GM20431 (cell line): ENCODE results near the gene PACRGL.
"Not testable (repeated sequence)": the region's sequence is repeated elsewhere in the genome, so short reads cannot be mapped to it uniquely, and the experiment has no call there.

Experiments
- in situ Hi-C: fragments of 300-500 bp; cut with MseI, MboI; formaldehyde crosslinking; loops from one replicate; pipeline ENCODE4 v1.15.0; 2020; ENCODE audit warnings: low sequenced_read_pairs; ENCODE audit not compliant: unreplicated experiment

PACRGL gene

DNA sequence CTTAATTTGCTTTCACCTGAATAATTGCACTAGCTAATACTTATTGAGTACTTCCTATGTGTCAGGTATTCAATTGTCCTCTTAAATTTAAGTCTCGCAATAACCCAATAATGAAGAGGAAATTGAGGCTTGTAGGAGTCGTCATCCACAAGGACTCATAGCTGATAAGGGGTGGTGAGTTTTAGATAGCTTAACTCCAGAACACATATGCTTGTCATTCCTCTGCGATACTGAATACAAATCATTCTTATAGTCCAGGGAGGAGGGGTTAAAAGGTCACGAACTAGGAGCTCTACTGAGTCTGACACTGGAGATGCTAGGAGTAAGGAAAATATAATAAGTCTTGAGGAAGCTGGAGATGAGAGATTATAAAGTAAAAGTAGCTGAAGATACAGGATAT is 1.4 kb upstream of the PACRGL start:
- in situ Hi-C loops: loop anchor here (25.0 kb wide), 1 partner anchor 262 kb away; no protein-coding TSS in a partner anchor

DNA sequence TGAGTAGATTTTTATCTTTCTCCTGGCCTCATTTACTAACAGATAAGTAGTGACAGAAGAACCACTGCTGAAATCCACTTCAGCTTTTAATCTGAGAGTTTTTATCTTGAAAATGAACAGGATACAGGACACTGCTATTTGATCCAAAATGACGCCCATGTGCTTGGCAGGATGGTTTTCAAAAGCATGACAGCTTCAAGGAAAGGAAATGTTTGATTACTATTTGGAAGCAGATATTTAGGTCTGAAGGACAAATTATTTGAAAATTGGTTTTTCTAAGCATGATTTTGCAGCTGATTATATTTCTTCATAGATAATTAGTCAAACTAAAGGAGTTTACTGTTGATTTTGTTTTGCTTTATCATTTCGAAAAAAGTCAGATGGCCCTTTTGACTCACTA is 11.1 kb downstream of the PACRGL start:
- in situ Hi-C loops: no loop called here

DNA sequence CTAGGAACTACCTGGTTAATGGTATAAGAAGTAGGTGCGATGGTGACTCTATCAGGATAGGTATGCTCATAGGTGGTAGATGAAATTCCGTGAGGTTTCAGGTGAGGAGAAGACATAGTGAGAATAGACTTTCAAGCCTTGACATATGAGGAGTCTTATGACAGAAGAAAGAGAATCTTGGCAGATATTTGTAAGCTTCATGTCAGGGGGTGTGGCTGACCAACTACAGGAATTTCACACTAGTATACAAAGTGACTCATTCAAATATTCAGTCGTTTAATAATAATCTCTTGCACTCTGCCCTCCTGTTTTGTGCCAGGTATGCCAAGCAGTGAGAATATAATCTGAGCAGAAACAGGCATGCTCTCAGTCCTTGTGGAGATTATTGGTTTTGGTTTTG is 22.8 kb downstream of the PACRGL start:
- in situ Hi-C loops: no loop called here

DNA sequence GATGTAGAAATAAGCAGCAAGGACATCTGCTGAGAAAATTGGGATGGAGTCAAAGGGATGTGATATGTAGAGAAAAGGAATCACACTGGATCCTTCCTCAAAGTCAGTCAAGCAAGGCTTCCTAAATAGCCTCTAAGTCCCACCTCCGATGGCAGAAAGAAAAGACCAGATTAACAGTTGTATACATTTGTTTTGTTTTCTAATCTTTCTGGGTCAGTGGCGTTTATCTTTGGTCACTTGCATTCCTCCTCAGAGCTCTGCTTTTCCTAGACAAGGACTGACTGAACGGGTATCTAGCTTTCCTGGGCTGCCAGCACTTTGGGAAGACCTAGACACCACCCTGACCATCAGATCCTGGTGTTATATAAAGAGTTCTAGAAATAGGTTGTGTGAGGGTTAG is 23.2 kb downstream of the PACRGL start:
- in situ Hi-C loops: no loop called here

DNA sequence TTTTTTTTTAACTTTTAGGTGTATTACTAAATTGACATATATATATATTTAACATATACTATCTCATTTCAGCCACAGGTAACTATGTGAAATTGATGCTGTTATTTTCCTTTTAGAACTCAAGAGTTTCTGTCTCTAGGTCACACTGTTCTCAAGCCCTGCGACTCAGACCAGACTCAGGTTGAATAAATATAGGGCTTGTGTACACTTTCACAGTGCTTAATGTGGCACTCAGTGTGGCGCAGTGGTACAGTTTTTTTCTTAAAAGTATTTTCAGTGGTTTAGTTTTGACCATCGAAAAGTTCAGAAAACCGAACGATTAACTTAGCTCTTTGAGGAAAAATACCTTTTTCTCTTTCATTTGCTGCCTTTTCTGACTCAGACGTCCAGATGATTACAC is 24.7 kb downstream of the PACRGL start:
- in situ Hi-C loops: no loop called here

DNA sequence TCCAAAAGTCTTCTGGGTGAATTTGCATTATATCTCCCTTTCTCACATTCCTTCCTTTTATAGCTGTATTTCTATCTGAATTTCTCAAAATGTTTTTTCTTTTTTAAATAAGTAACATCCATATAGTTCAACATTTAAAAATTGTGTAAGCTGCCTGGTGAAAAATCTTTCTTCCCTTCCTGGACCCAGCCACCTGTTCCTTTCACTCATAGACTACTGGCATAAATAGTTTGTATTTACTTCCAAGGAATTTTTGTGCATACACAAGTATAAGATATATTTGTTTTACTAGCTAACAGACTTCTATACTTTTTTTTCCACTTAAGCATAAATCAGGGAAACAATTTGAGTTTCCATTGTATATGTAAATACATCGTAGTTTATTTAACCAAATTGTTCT is 35.7 kb downstream of the PACRGL start:
- in situ Hi-C loops: no loop called here

DNA sequence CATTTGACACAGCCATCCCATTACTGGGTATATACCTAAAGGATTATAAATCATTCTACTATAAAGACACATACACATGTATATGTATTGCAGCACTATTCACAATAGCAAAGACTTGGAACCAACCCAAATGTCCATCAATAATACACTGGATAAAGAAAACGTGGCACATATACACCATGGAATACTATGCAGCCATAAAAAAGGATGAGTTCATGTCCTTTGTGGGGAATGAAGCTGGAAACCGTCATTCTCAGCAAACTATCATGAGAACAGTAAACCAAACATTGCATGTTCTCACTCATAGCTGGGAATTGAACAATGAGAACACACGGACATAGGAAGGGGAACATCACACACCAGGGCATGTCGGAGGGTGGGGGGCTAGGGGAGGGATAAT is 45.7 kb downstream of the PACRGL start:
- in situ Hi-C loops: not testable (repeated sequence)

DNA sequence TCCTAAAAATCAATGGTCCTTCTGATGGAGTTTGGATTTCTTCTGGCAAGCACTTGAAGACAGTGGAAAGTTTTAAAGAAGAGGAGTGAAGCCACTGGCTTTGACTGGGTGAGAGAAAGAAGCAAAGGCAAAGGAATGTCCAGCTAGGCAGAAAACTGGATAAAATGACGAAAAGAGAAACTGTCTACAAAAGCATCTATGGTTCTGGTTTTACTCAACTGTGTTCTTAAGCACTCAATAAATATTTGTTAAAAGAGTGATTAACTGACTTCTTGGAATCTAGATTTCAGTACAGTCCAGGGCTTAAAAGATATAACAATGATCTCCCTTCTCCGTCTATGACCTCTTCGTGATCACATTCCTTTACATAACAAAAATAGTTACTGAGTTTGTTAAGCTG is 52.4 kb downstream of the PACRGL start:
- in situ Hi-C loops: no loop called here

DNA sequence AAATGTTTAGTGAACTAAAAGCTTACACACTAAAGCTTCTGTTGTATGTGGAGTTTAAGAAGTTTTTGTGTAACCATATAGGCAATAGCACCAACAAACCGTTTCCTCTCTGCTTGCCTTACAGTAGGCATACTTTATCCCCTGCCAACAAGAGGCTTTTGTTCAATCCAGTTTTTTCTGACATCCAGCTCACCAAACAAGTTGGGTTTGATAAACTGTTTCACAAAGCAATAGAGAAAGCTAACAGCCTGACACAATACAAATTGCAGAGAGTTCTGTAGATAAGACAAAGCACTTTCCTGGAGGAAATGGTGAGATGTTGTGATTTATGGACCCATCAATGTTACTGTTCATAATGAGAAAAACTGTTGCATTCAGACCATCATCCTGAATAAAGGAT is 53.8 kb downstream of the PACRGL start:
- in situ Hi-C loops: no loop called here

DNA sequence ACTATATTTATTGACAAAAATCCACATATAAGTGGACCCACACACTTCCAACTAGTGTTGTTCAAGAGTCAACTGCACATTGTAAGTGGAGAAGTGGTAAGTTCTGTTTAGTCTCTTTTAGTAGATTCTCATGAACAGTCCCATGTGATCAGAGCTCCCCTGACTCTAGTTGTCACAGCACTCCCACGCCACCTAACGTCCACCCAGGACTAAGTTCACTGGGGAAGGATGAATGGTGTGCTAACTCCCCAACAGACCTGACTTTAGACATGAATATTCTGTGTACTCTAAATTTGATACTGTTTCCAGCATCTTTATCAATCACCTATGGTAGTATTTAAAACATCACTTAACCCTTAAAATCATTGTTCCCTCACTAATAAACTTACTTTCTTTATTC is 59.8 kb downstream of the PACRGL start:
- in situ Hi-C loops: no loop called here

DNA sequence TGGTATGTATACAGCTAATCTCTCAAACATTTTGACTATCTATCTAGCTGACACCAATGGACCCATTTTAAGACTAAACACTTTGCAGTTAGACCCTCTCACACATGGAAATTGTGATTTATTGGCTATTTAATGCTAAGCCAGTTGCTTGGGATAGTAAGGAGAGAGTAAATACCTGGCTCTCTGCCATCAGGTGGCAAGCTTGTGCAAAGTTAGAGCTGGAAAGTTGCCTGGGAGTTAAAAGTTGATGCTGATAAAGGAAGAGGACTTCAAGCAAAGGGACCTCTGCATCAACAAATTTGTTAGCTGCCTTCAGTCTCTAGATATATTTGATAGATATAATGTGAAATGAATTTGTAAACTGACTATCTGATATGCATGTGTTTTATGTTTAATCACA is 61.1 kb downstream of the PACRGL start:
- in situ Hi-C loops: no loop called here

DNA sequence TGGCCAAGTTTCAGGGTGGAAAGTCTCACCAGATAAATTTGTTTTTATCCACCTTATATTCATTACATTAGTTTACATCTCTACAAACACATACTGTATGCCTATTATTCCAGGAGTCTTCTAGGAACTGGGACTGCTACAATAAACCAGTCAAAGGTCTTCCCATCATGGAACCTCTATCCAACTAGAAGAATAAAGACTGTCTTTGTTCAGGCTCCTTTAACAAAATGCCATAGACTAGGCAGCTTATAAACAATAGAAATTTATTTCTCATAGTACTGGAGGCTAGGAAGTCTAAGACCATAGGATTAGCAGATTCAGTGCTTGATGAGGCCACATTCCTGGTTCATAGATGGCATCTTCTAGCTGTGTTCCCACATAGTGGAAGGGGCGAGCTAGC is 61.6 kb downstream of the PACRGL start:
- in situ Hi-C loops: no loop called here

DNA sequence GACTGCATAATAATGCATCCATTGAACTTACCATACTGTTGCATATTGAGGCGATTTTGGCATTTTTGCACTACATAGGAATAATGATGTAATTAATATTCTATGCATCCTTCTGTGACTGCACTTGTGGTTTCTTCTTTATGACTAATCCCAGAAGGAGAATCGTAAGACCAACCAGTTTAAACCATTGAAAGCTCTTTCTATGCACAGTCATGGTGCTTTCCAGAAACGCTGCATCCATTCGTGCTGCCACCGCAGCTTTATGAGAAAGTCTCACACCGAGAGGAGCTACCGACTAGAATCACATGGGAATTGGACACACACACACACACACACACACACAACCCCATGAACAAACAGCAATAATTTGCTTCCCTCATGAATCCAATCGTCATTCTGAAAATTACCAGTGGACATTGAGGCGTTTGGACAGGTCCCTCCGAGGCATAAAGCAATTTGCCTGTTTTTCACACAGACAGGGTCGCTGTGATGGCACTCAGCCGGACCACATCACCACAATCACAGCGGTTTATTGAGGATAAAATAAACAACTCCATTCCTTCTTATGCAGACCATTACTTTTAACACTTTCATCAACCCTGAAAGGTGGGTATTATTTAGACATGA is 64.2 kb downstream of the PACRGL start:
- in situ Hi-C loops: no loop called here

DNA sequence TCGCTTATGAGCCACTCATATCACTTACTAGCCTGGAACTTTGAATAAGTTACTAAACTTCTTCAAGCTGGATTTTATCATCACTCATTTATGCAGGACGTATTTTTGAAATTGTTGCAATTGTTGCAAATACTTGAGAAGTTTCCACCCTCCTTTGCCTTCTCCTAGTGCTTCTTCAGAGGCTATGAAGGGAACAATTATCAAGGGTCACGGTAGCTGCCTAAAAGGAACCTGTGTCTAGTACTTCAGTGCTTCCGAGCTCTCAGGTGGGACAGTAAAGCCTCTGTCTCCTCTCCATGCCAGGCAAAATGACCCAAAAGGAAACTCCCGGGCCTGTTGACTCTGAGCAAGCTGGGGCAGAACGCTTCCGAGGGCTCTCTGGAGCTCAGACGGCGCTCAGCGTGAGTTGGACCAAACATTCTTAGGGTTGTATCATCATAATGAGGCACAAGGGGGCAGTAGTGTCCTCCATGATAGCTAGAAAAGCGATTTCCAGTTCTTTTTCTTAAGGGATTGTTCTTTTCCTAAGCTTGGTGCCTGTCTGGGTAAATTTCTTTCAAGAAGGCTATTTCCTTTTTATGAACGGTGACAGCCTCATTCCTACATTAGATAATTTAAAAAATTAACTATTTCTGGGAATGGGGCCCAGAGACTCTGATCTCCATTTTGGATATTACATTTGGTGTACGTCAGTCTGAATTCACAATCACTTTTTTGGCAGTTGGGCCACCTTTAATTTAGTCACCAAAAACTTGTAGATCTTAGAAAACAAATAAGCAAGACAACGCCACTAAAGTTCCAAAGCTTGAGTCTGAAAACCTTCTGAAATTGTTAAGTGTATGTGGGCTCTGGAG is 73.1 kb downstream of the PACRGL start:
- in situ Hi-C loops: no loop called here

DNA sequence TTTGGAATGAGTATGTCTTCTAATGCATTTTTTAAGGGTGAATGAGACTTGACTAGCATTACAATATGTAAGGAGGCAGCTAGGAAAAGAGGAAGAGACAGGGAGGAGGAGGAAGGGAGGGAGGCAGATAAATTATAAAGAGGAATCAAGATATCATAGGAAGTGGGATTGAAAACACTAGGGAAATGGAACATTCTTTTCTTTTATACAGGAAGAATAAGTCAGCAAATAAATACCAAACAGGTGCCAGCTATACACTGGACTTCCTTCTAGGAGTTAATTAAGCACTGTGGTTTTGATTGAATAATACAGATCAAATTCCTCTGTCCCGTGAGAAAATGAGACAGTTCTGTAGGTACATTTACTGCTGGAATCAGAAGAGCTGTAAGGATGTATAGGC is 78.6 kb downstream of the PACRGL start:
- in situ Hi-C loops: loop anchor here (25.0 kb wide), 1 partner anchor 983 kb away; no protein-coding TSS in a partner anchor

DNA sequence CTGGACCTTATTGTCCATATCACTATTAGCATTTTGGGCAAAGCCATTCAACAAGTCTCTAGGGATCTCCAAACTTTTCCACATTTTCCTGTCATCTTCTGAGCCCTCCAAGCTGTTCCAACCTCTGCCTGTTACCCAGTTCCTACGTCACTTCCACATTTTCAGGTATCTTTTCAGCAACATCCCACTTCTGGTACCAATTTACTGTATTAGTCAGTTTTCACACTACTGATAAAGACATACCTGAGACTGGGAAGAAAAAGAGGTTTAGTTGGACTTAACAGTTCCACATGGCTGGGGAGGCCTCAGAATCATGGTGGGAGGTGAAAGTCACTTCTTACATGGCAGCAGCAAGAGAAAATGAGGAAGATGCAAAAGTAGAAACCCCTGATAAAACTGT is 82.9 kb downstream of the PACRGL start:
- in situ Hi-C loops: loop anchor here (25.0 kb wide), 1 partner anchor 979 kb away; no protein-coding TSS in a partner anchor

DNA sequence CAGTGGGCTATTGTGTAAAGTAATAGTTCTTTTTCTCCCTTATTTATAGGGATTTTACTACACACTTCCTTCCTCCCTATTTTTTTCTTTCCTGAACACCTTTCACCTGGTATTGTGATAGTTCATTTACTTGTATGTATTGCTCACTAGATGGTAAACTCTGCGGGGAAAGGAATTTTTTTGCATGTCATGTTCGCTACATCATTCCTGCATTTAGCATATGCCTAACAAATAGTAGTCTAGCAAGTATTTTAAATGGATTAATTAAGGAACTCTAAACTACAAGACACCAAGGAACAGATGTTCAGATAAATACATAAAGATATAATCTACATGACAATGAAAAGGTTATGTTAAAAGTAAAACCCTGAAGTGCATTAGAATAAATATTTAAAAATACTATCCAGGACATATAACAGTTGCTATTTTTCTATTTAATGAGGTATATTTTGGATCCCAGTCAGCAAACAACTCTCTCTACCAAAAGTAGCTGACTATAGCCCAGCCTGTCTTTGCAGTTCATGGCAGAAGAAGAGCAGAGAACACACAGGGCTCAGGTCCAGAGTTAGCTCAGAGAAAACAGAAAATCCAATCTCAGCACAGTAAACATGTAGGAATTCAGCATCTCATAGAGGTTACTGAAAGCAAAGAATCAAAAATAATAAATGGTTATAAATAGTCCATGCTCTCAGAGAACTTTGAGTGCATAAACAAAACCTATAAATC is 87.8 kb downstream of the PACRGL start:
- in situ Hi-C loops: loop anchor here (25.0 kb wide), 1 partner anchor 974 kb away; no protein-coding TSS in a partner anchor
